Measurements from ENCODE around the gene COL15A1.

The COL15A1 gene

GRCh38 chr9:99056886-99057664 lies 113.4 kb downstream of the COL15A1 start:
- no peak for DNase-seq (ENCODE audit: low spot score)

GRCh38 chr9:99057665-99058625 lies 114.2 kb downstream of the COL15A1 start:
- peak; percentile 61 for DNase-seq (ENCODE audit: low spot score)

DNA sequence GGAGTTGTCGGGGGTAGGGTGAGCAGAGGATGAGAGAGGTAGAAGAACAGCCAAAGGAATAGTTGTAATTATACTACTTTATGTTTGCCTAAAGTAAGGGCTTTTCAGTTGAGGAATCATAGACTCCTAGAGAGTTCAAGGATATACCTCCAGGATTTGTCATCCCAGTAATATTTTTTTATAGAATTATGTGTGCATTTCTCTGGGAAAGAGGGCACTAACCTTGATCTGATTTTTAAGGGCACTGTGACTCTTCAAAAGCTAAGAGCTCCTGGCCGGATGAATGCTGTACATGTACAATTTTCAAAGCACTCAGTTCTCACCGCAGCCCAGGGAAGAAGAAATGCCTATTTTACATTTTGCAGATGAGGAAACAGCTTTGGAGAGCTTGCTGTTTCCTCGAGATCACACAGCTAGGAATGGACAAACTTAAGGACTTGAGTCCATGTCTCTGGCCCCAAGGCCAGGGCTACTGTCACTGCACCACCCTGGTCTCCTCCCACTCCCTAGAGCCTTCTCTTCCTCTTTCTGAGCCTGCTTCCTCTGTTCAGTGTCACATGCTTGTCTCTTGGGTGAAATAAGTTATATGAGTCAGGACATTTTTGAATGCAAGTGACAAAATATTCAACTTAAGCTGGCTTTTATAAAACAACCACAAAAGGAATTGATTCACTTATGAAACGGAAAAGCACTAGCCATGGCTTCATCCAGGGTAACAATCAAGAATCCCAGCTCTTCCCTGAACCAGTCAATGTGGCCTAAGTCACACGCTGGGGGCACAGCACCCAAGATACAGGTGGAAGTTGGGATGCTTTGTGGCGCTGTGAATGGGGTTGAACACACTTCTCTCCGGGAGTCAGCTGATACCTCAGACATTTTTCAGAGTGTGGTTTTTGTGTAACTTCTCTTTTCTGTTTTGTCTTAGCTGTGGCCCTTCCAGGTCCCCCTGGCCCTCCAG lies 115.5 kb downstream of the COL15A1 start:
- DNase-seq (ENCODE audit: low spot score) = peak; percentile 49

- no peak for DNase-seq (ENCODE audit: low spot score)
Measured at GRCh38 chr9:99060621-99061020, 116.9 kb downstream of the COL15A1 start.

DNA sequence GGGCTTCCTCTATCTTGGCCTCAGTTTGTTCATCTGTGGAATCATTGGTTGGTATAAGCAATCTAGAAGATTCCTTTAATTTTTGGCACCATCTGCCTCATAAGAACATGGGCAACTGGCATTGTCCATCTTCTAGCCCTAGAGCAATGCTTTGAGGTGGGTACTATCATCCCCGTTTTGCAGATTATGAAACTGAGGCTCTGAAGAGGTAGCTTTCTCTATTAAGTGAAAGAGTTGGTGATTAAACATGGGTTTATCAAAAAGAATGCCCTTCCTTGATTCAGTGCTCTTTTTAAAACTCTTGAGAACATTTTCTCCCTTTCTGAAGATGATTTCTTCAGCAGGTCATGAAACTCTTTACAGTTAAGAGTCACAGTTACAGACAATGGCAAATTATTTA lies 118.8 kb downstream of the COL15A1 start:
- no peak for DNase-seq (ENCODE audit: low spot score)

DNA sequence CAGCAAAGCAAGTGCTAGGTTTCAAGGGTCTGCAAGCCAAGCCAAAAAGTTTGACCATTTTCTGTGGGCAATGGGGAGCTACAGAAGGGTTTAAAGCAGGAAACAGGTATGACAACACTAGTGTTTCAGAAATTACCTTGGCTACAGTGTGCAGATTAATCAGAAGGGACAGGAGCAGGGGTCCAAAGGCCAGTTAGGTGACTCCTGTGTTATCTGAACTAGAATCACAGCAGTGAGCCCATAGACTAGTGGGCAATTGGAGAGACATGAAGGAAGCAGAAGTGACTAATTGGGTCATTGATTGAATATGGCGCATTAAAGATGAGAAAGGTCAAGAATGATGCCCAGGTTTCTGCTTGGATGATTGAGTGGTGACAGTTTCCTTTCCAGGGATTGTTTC lies 119.8 kb downstream of the COL15A1 start:
- no peak for DNase-seq (ENCODE audit: low spot score)

DNA sequence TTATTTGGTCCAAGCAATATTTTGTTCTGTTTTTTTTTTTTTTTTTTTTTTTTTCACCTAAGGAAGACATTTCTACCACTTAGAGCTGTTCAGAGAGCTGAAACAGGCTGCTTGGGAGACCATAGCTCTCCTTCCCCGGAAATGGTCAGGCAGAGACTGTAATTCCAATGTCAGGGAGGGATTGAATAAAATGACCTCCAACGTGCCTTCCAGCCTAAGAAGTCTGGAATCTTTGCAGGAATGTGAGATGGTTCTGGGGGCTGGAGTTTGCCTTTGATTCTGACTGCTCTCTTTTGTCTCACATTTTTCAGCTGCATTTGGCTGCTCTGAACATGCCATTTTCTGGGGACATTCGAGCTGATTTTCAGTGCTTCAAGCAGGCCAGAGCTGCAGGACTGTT lies 122.9 kb downstream of the COL15A1 start:
- DNase-seq (ENCODE audit: low spot score) = no peak

DNA sequence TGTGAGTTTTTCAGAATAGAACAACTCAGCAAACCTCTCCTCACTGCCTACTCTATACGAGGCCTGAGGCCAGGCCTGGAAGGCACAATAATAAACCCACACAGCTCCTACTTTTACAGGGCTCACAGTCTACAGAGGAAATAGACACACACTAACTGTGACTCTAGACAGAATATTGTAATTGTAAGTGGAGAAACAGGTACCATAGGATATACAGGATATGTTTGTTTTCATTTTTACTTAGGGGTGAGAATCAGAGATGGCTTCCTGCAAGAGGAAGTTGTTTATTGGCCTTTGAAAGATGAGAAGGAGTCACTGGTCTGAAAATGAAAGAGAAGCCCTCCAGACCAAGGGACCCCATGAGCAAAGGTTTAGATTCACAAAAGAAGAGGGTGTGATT lies 125.4 kb downstream of the COL15A1 start:
- no peak for DNase-seq (ENCODE audit: low spot score)

GRCh38 chr9:99069546-99069945 lies 125.8 kb downstream of the COL15A1 start:
- DNase-seq (ENCODE audit: low spot score) = no peak

DNA sequence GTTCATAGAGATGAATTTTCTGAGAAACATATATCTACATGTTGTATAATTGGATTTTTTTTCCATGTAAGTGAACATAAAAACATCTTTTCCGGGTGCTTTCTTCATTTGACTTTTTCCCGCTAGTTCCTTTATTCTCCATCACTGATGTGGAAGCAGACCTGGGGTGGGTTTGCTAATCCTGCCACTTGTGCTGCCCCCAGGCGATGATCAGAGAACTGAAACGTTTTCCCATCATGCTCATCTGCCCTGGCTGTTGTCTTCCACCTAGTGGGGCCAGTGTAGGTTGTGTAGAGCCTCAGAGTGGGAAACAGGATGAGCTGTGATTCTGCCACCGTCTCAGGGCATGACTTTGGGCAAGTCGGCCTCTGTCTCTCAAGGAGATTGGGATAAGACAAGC lies 127.0 kb downstream of the COL15A1 start:
- no peak for DNase-seq (ENCODE audit: low spot score)

DNA sequence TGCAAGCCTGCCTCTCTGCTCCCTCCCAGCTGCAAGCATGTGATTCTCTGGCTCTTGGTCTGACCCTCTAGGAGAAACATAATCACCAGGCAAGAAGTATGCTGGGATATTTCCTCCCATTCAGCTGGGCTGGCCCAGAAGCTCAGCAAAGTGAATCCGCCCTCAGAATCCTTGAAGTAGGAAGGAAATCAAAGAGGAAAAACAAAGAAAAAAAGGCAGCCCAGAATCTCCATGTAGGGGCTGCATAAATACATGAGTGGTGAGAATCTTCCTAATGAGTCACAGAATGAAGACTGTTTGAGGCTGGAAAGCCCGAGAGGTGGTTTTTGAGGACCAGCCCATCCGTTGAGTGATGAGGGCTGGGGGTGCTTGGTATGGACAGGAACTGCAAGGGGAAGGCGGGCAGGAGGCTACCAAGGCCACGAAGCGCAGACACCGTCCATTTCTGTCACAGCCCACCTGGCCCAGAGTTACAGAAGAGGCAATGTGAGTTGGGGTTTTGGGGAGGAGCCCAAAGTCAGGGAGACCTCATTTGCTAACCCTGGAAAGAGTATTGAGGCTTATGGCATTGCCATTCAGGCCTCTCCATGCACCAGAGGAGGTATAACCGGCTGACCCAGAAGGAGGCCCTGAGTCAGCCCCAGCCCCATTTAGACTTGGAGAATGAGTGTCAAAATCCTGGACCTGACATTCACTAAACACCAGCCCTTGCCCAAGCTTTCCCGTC lies 127.8 kb downstream of the COL15A1 start:
- DNase-seq (ENCODE audit: low spot score) = no peak

DNA sequence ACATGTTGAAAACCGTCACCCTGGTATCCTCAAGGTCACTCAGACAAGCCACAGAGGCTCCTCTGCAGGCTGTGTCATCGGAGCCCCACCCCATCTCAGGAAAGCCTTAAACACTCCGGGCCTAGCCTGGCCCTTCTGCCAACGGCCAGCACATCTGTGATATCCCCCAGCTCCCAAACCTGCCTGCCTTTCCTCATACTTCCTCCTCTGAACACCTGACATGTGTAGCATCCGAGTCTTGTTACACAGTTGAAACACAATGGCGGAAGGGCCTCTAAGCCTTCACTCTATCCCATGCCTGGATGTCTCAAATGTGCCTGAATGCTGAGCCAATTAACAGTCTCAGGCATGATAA lies 128.3 kb downstream of the COL15A1 start:
- no peak for DNase-seq (ENCODE audit: low spot score)

GRCh38 chr9:99073347-99073746 lies 129.6 kb downstream of the COL15A1 start:
- no peak for DNase-seq (ENCODE audit: low spot score)

GRCh38 chr9:99073985-99074901 lies 130.5 kb downstream of the COL15A1 start:
- DNase-seq (ENCODE audit: low spot score) = no peak

DNA sequence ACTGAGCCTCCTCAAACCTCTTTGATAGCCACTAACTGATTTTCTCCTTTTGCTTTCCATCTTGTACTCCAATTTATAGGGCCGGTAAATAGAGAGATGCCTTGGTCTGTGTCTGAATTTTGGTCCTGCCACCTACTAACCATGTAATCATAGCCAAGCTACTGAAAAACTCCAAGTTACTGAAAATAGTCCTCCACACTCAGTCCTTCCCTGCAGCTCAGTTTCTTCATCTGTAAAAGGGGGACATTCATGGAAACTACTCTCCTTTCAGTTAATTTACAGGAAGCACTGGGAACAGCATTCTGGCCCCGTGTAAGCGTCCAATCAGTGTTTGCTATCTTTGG lies 131.2 kb downstream of the COL15A1 start:
- no peak for DNase-seq (ENCODE audit: low spot score)

DNA sequence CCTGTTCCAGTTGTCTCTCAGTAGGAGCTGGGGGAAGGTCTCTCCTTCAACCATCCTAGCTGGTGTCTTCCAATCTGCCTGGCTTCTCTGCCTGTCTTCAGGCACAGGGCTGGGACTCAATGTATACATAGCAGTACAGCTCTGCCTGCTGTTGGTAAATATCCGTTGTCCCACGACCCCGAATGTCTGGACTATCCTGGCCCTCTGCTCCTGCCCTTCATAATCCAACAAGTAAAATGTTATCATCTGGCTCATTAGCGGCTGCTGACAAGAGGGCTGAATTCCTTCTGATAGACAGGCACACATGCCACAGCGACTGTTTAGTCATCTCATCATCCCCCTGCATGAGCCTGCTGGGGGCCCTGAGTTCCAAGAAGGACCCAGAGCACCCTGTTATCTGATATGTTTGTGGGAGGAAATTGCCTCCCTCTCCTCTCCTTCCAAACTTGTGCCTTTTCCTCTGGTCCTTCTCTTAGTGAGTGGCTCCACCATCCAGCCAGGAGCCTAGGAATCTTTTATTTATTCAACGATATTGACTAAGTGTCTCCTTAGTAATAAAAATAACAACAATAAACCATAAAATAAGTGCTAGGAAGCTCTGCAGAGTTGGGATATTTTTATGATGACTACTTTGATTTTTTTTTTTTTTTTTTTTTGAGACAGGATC lies 131.7 kb downstream of the COL15A1 start:
- DNase-seq (ENCODE audit: low spot score) = no peak

GRCh38 chr9:99076030-99076429 lies 132.3 kb downstream of the COL15A1 start:
- DNase-seq (ENCODE audit: low spot score) = no peak

GRCh38 chr9:99076483-99077171 lies 132.9 kb downstream of the COL15A1 start:
- DNase-seq (ENCODE audit: low spot score) = no peak

DNA sequence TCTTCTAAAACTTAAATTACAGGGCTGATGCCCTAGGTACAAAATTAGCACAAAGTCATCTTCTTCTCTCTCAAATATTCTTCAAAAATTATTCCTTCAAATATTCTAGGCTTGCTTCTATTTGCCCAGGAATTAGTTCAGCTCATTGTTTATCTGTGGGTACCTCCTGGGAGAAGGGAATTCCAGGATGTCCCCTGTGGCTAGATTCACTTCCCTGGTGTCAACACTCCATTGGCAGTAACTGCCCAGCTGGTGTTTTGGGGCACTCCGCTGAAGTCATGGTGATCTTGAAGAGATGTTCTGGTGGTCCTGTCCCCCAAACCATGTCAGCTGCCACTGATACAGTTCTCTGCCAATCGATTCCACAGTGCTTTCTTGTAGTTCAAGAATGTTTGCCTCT lies 135.0 kb downstream of the COL15A1 start:
- DNase-seq (ENCODE audit: low spot score) = no peak
